ENCODE results near the gene TRIM46. TPM values are rescaled to one million over a fixed set of nuclear protein-coding genes. Genes with fewer than 3 reads are reported as not detected.

TRIM46 gene
- total and polyA plus RNA-seq, 2 experiments from 2014 or later: 2.1 to 3.4 TPM

- Histone ChIP-seq H3K36me3 (ENCODE audit: low read depth) (no peaks in the 10 kb centered on the region; the same call in 1 of the 2 replicates), H4K20me1 (ENCODE audit: insufficient read depth) (no peaks in the 10 kb centered on the region), H2AFZ (no peak overlapping the region), H3K9me2 (ENCODE audit: insufficient read depth) (no peaks in the 10 kb centered on the region), H3K4me1 (ENCODE audit: insufficient read depth) (peaks cover 11% of the 10 kb centered on the region), H3K27ac (no peak overlapping the region), H3K4me2 (ENCODE audit: unreplicated experiment) (no peak overlapping the region), H3K4me3 (no peak overlapping the region), H3K9me3 (ENCODE audit: low read depth) (no peaks in the 10 kb centered on the region), H3F3A (ENCODE audit: insufficient read depth) (peaks cover 5% of the 10 kb centered on the region; the same call in 1 of the 2 replicates), H3K9ac (no peak overlapping the region), H3K27me3 (replicated peaks; ENCODE audit: insufficient read depth) (no peaks in the 10 kb centered on the region), H3K79me2 (ENCODE audit: insufficient read depth) (peaks cover 21% of the 10 kb centered on the region)
- no peak for TF ChIP-seq EZH2phosphoT487 (IDR thresholded peaks at IDR 0.05; ENCODE audit: insufficient read depth, low read depth)
- TF ChIP-seq EZH2 (IDR thresholded peaks at IDR 0.05; ENCODE audit: insufficient read depth, poor library complexity, severe bottlenecking): no peak
- 90 to 91% methylated on average over 9 of the region's 9 CpGs for WGBS, 2 experiments (ENCODE audit: low coverage in 1 of 2, low lambda C conversion rate in 2 of 2, missing lambda C conversion rate in 2 of 2)
- no peak for DNase-seq
- in situ Hi-C loops (cut with MboI): no loop called here
Observed at GRCh38 chr1:155175927-155176371, 2.3 kb downstream of the TRIM46 start.

GRCh38 chr1:155176544-155177071 lies 3.0 kb downstream of the TRIM46 start:
- peaks cover 8% of the 10 kb centered on the region for H3K4me1 ChIP-seq (ENCODE audit: insufficient read depth)
- no peak overlapping the region for H2AFZ ChIP-seq
- no peak overlapping the region for H3K27ac ChIP-seq
- WGBS, 2 experiments (ENCODE audit: low coverage in 1 of 2, low lambda C conversion rate in 2 of 2, missing lambda C conversion rate in 2 of 2): 62% methylated on average over 8 of the region's 8 CpGs
- no peaks in the 10 kb centered on the region for H3K9me3 ChIP-seq (ENCODE audit: low read depth)
- peak; percentile 81 for DNase-seq
- H3F3A ChIP-seq (ENCODE audit: insufficient read depth): peaks cover 5% of the 10 kb centered on the region; the same call in 1 of the 2 replicates
- TF ChIP-seq EZH2phosphoT487 (IDR thresholded peaks at IDR 0.05; ENCODE audit: insufficient read depth, low read depth) (no peak), EZH2 (IDR thresholded peaks at IDR 0.05; ENCODE audit: insufficient read depth, poor library complexity, severe bottlenecking) (no peak)
- no peak overlapping the region for H3K4me3 ChIP-seq
- no peak overlapping the region for H3K4me2 ChIP-seq (ENCODE audit: unreplicated experiment)
- H3K79me2 ChIP-seq (ENCODE audit: insufficient read depth): peaks cover 14% of the 10 kb centered on the region
- H3K36me3 ChIP-seq (ENCODE audit: low read depth): no peaks in the 10 kb centered on the region; the same call in 1 of the 2 replicates
- H3K9ac ChIP-seq: no peak overlapping the region
- H3K27me3 ChIP-seq (replicated peaks; ENCODE audit: insufficient read depth): no peaks in the 10 kb centered on the region
- H4K20me1 ChIP-seq (ENCODE audit: insufficient read depth): no peaks in the 10 kb centered on the region
- in situ Hi-C loops (cut with MboI): no loop called here
- no peaks in the 10 kb centered on the region for H3K9me2 ChIP-seq (ENCODE audit: insufficient read depth)

GRCh38 chr1:155177192-155177917 lies 3.7 kb downstream of the TRIM46 start:
- Histone ChIP-seq H2AFZ (no peak overlapping the region), H3K4me1 (ENCODE audit: insufficient read depth) (peaks cover under 1% of the 10 kb centered on the region; the same call in 1 of the 2 replicates), H3K9me2 (ENCODE audit: insufficient read depth) (no peaks in the 10 kb centered on the region), H3K36me3 (ENCODE audit: low read depth) (no peaks in the 10 kb centered on the region; the same call in 1 of the 2 replicates), H3K4me3 (no peak overlapping the region), H3K79me2 (ENCODE audit: insufficient read depth) (peaks cover 7% of the 10 kb centered on the region), H3K27ac (no peak overlapping the region), H3F3A (ENCODE audit: insufficient read depth) (peaks cover 5% of the 10 kb centered on the region; the same call in 1 of the 2 replicates), H3K4me2 (ENCODE audit: unreplicated experiment) (no peak overlapping the region), H3K9me3 (ENCODE audit: low read depth) (no peaks in the 10 kb centered on the region), H3K9ac (no peak overlapping the region), H4K20me1 (ENCODE audit: insufficient read depth) (no peaks in the 10 kb centered on the region), H3K27me3 (replicated peaks; ENCODE audit: insufficient read depth) (no peaks in the 10 kb centered on the region)
- in situ Hi-C loops (cut with MboI): no loop called here
- WGBS, 2 experiments (ENCODE audit: low coverage in 1 of 2, low lambda C conversion rate in 2 of 2, missing lambda C conversion rate in 2 of 2): 74 to 77% methylated on average over 11 of the region's 11 CpGs
- no peak for DNase-seq
- no peak for TF ChIP-seq EZH2 (IDR thresholded peaks at IDR 0.05; ENCODE audit: insufficient read depth, poor library complexity, severe bottlenecking)
- no peak for TF ChIP-seq EZH2phosphoT487 (IDR thresholded peaks at IDR 0.05; ENCODE audit: insufficient read depth, low read depth)

GRCh38 chr1:155177918-155178281 lies 4.3 kb downstream of the TRIM46 start:
- no peaks in the 10 kb centered on the region for H3K9me3 ChIP-seq (ENCODE audit: low read depth)
- in situ Hi-C loops (cut with MboI): no loop called here
- no peak overlapping the region for H3K9ac ChIP-seq
- peaks cover 5% of the 10 kb centered on the region; the same call in 1 of the 2 replicates for H3F3A ChIP-seq (ENCODE audit: insufficient read depth)
- no peak overlapping the region for H2AFZ ChIP-seq
- H3K36me3 ChIP-seq (ENCODE audit: low read depth): no peaks in the 10 kb centered on the region; the same call in 1 of the 2 replicates
- DNase-seq: no peak
- H3K27me3 ChIP-seq (replicated peaks; ENCODE audit: insufficient read depth): no peaks in the 10 kb centered on the region
- H3K4me2 ChIP-seq (ENCODE audit: unreplicated experiment): no peak overlapping the region
- no peaks in the 10 kb centered on the region for H3K9me2 ChIP-seq (ENCODE audit: insufficient read depth)
- no peaks in the 10 kb centered on the region for H3K4me1 ChIP-seq (ENCODE audit: insufficient read depth)
- H3K79me2 ChIP-seq (ENCODE audit: insufficient read depth): peaks cover 1% of the 10 kb centered on the region; the same call in 1 of the 2 replicates
- TF ChIP-seq EZH2phosphoT487 (IDR thresholded peaks at IDR 0.05; ENCODE audit: insufficient read depth, low read depth): no peak
- TF ChIP-seq EZH2 (IDR thresholded peaks at IDR 0.05; ENCODE audit: insufficient read depth, poor library complexity, severe bottlenecking): no peak
- 96 to 100% methylated on average over 8 to 9 of the region's 9 CpGs for WGBS, 2 experiments (ENCODE audit: low coverage in 1 of 2, low lambda C conversion rate in 2 of 2, missing lambda C conversion rate in 2 of 2)
- no peak overlapping the region for H3K4me3 ChIP-seq
- H4K20me1 ChIP-seq (ENCODE audit: insufficient read depth): no peaks in the 10 kb centered on the region
- H3K27ac ChIP-seq: no peak overlapping the region

Data from GM23248 (cell line).